Mucosa of descending colon (tissue), 3 donors: ENCODE measurements around the gene TMTC2. TPM values are rescaled to one million over a fixed set of nuclear protein-coding genes. Genes with fewer than 3 reads are reported as not detected.
"Not testable (repeated sequence)": the region's sequence is repeated elsewhere in the genome, so short reads cannot be mapped to it uniquely, and the experiment has no call there.

Experiments used
- ATAC-seq: fragments of 200-7000 bp; cut with Tn5 transposase; one replicate; pipeline ENCODE4 v1.9.1; 2020; ENCODE audit warnings: mild to moderate bottlenecking, moderate library complexity
- DNase-seq, 3 donors: peaks; one replicate each; pipeline ENCODE4 v3.0.0-alpha.2; 2020
- H3K36me3 ChIP-seq: fragments of 200-600 bp; one replicate; pipeline ENCODE4 v1.8.0; 2021; ENCODE audit warnings: low read depth, mild to moderate bottlenecking
- H3K4me1 ChIP-seq: fragments of 200-600 bp; one replicate; pipeline ENCODE4 v1.8.0; 2021; ENCODE audit warnings: low read depth, mild to moderate bottlenecking
- H3K4me3 ChIP-seq: fragments of 200-600 bp; one replicate; pipeline ENCODE4 v1.8.0; 2021; ENCODE audit warnings: mild to moderate bottlenecking
- H3K9me3 ChIP-seq: fragments of 200-600 bp; one replicate; pipeline ENCODE4 v1.8.0; 2021; ENCODE audit warnings: mild to moderate bottlenecking
- intact Hi-C, 2 donors: fragments of 100-400 bp; cut with DNase I in 1 of 2; cut with micrococcal nuclease in 1 of 2; formaldehyde crosslinking; loops; one replicate each; pipeline versions ENCODE4 v1.11.0 to v1.11.1; 2022; cut with DNase I, micrococcal nuclease
- total RNA-seq, 3 donors: library from RNA; stranded (reverse); fragmentation: NEBNext Ultra II Directional in 2 of 3; extraction: Animal tissue kit (Norgen Biotek cat#: 25700) in 2 of 3; gene quantifications; one replicate each; pipeline versions ENCODE4 v1.2.1 to v1.2.4, GENCODE V29; 2021 to 2023
- TF ChIP-seq, protein P1 (sequence below): fragments of 200-600 bp; IDR thresholded peaks from one replicate; pipeline ENCODE4 v1.8.0; 2022; ENCODE audit warnings: antibody characterized with exemption, mild to moderate bottlenecking
- donor health status: DM: no; HTN: no; CAD: no; lungs with moderate emphysema.
- donor health status: DM: no; HTN: no; CAD: no.
- donor health status: DM: no; HTN: yes; CAD: no.

TMTC2 gene
- total RNA-seq, 3 donors from 2014 or later = 13.3 to 40.4 (median 14.6) TPM

DNA sequence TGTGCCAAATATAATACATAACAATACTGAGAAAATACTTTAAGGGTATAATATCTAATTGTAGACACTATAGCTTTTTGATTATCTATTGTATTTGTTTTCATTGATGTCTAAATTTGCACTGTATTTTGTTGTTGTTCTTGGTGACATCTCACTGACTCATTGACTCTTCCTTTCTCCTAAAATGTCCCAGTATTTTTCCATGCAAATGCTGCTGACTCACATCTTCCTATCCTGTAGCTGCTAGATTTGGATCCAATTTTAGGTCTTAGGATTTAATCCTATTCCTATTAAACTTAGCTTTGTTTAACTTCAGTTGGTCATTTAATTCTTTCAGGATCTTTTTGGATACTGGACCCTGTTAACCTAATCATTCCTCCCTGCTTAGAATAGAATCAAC is 148.5 kb downstream of the TMTC2 start:
- H3K36me3 ChIP-seq = no peaks in the 10 kb centered on the region
- TF ChIP-seq, protein P1, sequence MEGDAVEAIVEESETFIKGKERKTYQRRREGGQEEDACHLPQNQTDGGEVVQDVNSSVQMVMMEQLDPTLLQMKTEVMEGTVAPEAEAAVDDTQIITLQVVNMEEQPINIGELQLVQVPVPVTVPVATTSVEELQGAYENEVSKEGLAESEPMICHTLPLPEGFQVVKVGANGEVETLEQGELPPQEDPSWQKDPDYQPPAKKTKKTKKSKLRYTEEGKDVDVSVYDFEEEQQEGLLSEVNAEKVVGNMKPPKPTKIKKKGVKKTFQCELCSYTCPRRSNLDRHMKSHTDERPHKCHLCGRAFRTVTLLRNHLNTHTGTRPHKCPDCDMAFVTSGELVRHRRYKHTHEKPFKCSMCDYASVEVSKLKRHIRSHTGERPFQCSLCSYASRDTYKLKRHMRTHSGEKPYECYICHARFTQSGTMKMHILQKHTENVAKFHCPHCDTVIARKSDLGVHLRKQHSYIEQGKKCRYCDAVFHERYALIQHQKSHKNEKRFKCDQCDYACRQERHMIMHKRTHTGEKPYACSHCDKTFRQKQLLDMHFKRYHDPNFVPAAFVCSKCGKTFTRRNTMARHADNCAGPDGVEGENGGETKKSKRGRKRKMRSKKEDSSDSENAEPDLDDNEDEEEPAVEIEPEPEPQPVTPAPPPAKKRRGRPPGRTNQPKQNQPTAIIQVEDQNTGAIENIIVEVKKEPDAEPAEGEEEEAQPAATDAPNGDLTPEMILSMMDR = no peak
- intact Hi-C loops = no loop called here
- DNase-seq (no peak), ATAC-seq (no peak)
- no peaks in the 10 kb centered on the region for H3K9me3 ChIP-seq
- H3K4me1 ChIP-seq = no peaks in the 10 kb centered on the region
- H3K4me3 ChIP-seq = no peak overlapping the region

- no peak overlapping the region for H3K4me3 ChIP-seq
- H3K36me3 ChIP-seq = no peaks in the 10 kb centered on the region
- TF ChIP-seq, protein P1 = no peak
- no peaks in the 10 kb centered on the region for H3K9me3 ChIP-seq
- no peak for DNase-seq
- H3K4me1 ChIP-seq = no peaks in the 10 kb centered on the region
- ATAC-seq = no peak
- intact Hi-C loops = no loop called here
Observed at GRCh38 chr12:82838131-82838551, 151.4 kb downstream of the TMTC2 start.

GRCh38 chr12:82838827-82839226 is 152.1 kb downstream of the TMTC2 start:
- no peaks in the 10 kb centered on the region for H3K4me1 ChIP-seq
- no peaks in the 10 kb centered on the region for H3K36me3 ChIP-seq
- no peaks in the 10 kb centered on the region for H3K9me3 ChIP-seq
- no peak overlapping the region for H3K4me3 ChIP-seq
- ATAC-seq (no peak), DNase-seq (no peak)
- intact Hi-C loops = no loop called here
- TF ChIP-seq, protein P1 = no peak

- no peak for ATAC-seq
- intact Hi-C loops = no loop called here
- TF ChIP-seq, protein P1 = no peak
- Histone ChIP-seq H3K36me3 (no peaks in the 10 kb centered on the region), H3K4me1 (no peaks in the 10 kb centered on the region), H3K4me3 (no peak overlapping the region), H3K9me3 (no peaks in the 10 kb centered on the region)
- no peak for DNase-seq
Observed at GRCh38 chr12:82839796-82840195, 153.1 kb downstream of the TMTC2 start.

DNA sequence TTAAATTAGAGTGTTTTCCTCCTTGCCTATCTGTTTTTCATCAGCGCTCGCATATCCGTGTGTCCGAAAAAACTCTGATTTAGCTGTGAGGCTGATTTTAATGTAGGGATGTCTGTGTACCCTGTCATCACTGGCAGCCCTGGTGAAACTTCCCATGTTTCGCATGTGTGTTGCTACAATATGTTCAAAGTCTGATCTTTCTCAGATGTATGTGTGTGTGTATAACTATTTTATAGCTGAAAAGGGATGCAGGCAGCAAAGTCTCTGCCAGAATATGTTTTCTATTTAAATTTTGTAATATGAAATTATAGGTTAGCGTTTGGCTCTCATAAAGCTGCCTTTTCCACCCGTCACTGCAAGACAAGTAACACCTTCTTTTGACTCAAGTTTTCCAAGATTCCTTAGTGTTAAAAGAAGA is 154.8 kb downstream of the TMTC2 start:
- DNase-seq (no peak), ATAC-seq (no peak)
- TF ChIP-seq, protein P1 = no peak
- Histone ChIP-seq H3K9me3 (no peaks in the 10 kb centered on the region), H3K36me3 (no peaks in the 10 kb centered on the region), H3K4me1 (no peaks in the 10 kb centered on the region), H3K4me3 (no peak overlapping the region)
- intact Hi-C loops = no loop called here

DNA sequence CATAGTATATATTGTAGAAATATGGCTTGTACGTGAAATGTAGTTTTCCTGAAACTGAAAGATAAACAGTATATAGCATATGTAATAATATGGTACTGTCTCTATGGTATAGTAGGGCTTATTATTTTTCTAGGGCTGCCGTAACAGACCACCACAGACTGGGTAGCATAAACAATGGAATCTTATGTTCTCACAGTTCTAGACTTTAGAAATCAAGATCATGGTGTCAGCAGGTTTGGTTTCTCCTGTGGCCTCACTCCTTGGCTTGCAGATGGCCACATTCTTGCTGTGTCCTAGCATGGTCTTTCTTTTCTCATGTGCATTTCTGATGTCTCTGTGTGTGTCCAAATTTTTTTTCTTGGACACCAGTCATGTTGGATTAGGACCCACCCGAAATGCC is 155.8 kb downstream of the TMTC2 start:
- Histone ChIP-seq H3K4me1 (no peaks in the 10 kb centered on the region), H3K36me3 (no peaks in the 10 kb centered on the region), H3K9me3 (no peaks in the 10 kb centered on the region), H3K4me3 (no peak overlapping the region)
- intact Hi-C loops = no loop called here
- DNase-seq (no peak), ATAC-seq (no peak)
- TF ChIP-seq, protein P1 = no peak

DNA sequence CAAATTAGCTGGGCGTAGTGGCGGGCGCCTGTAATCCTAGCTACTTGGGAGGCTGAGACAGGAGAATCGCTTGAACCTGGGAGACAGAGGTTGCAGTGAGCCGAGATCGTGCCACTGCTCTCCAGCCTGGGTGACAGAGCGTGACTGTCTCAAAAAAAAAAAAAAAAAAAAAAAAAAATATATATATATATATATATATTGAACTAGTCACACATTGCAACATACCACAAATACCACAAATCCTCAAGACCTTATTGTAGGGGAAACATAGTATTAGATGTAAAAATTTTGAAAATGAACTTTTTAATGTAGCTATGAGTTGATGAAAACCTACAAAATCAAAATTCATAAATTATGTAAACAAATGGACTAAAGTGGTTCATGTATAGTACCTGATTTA is 158.4 kb downstream of the TMTC2 start:
- ATAC-seq, H3K4me1 ChIP-seq, H3K36me3 ChIP-seq, H3K9me3 ChIP-seq, DNase-seq, H3K4me3 ChIP-seq, intact Hi-C loops: not testable (repeated sequence)
